ENCODE measurements around the gene KCNIP3.

DNA sequence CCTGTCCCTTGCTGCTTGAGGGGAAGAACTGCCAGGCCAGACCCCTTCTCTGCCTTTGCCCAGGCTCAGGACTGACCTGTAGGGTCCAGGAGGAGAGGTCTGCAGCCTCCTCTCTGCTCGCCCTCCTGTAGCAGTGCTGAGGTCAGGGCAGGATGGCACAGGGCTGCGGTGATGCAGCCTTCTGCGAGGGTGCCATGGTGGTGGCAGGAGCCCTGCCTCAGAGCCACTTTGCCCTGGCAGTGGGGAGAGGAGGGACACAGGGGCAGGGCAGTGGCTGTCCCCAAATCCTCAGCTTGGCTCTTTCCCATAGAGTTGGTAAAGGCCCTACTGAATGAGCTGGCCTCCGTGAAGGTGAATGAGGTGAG is 22.0 kb upstream of the KCNIP3 start:
- TF ChIP-seq POLR2A (IDR thresholded peaks at IDR 0.05) (no peak), CTCF (IDR thresholded peaks at IDR 0.05 in 8 of 11, conservative IDR thresholded peaks at IDR 0.05 in 3 of 11) (no peak), POLR2AphosphoS5 (IDR thresholded peaks at IDR 0.05) (no peak)
